OCI-LY3 (cell line): ENCODE data around the gene CABP2.
"Not testable (repeated sequence)": the region's sequence is repeated elsewhere in the genome, so short reads cannot be mapped to it uniquely, and the experiment has no call there.

Experiments used
- H2AFZ ChIP-seq: fragments of 200-600, 300-600 bp; shearing (Covaris generic); 2 replicates; pipeline ENCODE4 v1.6.0; 2014; ENCODE audit warnings: antibody characterized with exemption, low read depth, low read length
- H3K27ac ChIP-seq: fragments of 200-600, 300-600 bp; sonication (generic); 2 replicates; pipeline ENCODE4 v1.5.1; 2014; ENCODE audit warnings: mild to moderate bottlenecking, low read length, moderate library complexity, mixed read lengths
- H3K27me3 ChIP-seq: fragments of 200-600, 300-600 bp; sonication (generic); 2 replicates; pipeline ENCODE4 v1.6.1; 2014; ENCODE audit warnings: low read depth, low read length, mixed read lengths
- H3K36me3 ChIP-seq: fragments of 200-600, 300-600 bp; sonication (generic); replicated peaks from 2 replicates; pipeline ENCODE3; 2014; ENCODE audit warnings: low read depth, low read length, mixed read lengths
- H3K4me1 ChIP-seq: fragments of 300-600, 200-600 bp; sonication (generic); 2 replicates; pipeline ENCODE4 v1.6.1; 2014; ENCODE audit warnings: low read length, mixed read lengths
- H3K4me2 ChIP-seq: fragments of 200-600, 300-600 bp; sonication (generic); 2 replicates; pipeline ENCODE4 v1.6.1; 2014; ENCODE audit warnings: low read length, mixed read lengths
- H3K4me3 ChIP-seq: fragments of 300-600, 200-600 bp; sonication (generic); 2 replicates; pipeline ENCODE4 v1.5.1; 2014; ENCODE audit warnings: antibody characterized with exemption, mild to moderate bottlenecking, low read length, moderate library complexity
- H3K79me2 ChIP-seq: fragments of 300-600, 200-600 bp; shearing (Covaris generic); 2 replicates; pipeline ENCODE4 v1.6.1; 2014; ENCODE audit warnings: mild to moderate bottlenecking, low read length, mixed read lengths
- H3K9ac ChIP-seq: fragments of 300-600, 200-600 bp; shearing (Covaris generic); 2 replicates; pipeline ENCODE4 v1.6.0; 2014; ENCODE audit warnings: mild to moderate bottlenecking, low read length, moderate library complexity
- H3K9me3 ChIP-seq: fragments of 200-600, 300-600 bp; shearing (Covaris generic); 2 replicates; pipeline ENCODE4 v1.6.1; 2014; ENCODE audit warnings: low read length, mixed read lengths; ENCODE audit not compliant: insufficient read depth
- H4K20me1 ChIP-seq: fragments of 200-600, 300-600 bp; sonication (generic); 2 replicates; pipeline ENCODE4 v1.6.1; 2016; ENCODE audit warnings: low read length, mixed read lengths; ENCODE audit not compliant: insufficient read depth
- EZH2phosphoT487 ChIP-seq: fragments of 200-600 bp; shearing (Covaris generic); IDR thresholded peaks from 2 replicates; pipeline ENCODE4 v1.6.1; 2018; ENCODE audit warnings: antibody characterized with exemption, mixed run types, low read depth
- TF ChIP-seq, protein P1 (sequence below): fragments of 200-600, 300-600 bp; sonication (generic); IDR thresholded peaks from 2 replicates; pipeline ENCODE4 v1.5.1; 2014; ENCODE audit warnings: antibody characterized with exemption, low read length, low read depth

Gene CABP2

DNA sequence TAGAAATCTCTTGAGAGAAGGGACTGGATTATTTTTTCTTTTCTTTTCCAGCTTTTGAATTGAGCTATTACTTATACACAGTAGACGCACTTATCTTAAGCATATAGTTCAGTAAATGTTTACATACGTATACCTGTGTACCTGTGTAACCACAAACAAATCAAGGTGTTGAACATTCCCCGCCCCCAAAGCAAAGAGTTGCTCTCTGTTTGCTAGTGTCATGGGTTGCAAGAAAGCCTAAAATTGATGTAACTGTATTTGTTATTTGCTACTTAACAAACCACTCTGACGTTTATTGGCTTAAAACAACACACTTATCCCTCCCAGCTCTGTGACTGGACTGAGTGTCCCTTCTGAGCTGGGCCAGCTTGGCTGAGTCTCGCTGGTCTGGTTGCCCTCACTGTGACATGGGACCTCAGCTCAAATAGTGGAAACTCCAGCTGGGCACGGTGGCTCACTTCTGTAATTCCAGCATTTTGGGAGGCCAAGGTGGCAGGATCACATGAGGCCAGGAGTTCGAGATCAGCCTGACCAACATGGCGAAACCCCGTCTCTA is 25.4 kb upstream of the CABP2 start:
- TF ChIP-seq, protein P1, sequence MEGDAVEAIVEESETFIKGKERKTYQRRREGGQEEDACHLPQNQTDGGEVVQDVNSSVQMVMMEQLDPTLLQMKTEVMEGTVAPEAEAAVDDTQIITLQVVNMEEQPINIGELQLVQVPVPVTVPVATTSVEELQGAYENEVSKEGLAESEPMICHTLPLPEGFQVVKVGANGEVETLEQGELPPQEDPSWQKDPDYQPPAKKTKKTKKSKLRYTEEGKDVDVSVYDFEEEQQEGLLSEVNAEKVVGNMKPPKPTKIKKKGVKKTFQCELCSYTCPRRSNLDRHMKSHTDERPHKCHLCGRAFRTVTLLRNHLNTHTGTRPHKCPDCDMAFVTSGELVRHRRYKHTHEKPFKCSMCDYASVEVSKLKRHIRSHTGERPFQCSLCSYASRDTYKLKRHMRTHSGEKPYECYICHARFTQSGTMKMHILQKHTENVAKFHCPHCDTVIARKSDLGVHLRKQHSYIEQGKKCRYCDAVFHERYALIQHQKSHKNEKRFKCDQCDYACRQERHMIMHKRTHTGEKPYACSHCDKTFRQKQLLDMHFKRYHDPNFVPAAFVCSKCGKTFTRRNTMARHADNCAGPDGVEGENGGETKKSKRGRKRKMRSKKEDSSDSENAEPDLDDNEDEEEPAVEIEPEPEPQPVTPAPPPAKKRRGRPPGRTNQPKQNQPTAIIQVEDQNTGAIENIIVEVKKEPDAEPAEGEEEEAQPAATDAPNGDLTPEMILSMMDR: no peak
- no peak for TF ChIP-seq EZH2phosphoT487
- Histone ChIP-seq H4K20me1 (no peaks in the 10 kb centered on the region), H2AFZ (no peak overlapping the region), H3K79me2 (no peaks in the 10 kb centered on the region), H3K36me3 (no peaks in the 10 kb centered on the region), H3K4me1 (no peaks in the 10 kb centered on the region), H3K9me3 (peaks cover 12% of the 10 kb centered on the region; the same call in 1 of the 2 replicates), H3K9ac (no peak overlapping the region), H3K27me3 (peaks cover 11% of the 10 kb centered on the region), H3K4me2 (no peak overlapping the region), H3K4me3 (no peak overlapping the region), H3K27ac (no peak overlapping the region)

DNA sequence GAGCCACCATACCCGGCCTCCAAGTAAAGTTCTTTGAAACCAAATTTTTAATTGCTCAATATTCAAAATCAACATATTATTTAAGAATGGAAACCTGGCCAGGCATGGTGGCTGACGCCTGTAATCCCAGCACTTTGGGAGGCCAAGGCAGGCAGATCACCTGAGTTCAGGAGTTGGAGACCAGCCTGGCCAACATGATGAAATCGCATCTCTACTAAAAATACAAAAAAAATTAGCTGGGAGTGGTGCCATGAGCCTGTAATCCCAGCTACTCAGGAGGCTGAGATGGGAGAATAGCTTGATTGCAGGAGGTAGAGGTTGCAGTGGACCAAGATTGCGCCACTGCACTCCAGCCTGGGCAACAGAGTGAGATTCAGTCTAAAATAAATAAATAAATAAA is 24.9 kb upstream of the CABP2 start:
- H2AFZ ChIP-seq, H3K36me3 ChIP-seq, H3K79me2 ChIP-seq, H3K27ac ChIP-seq, H3K4me1 ChIP-seq, H3K9ac ChIP-seq, H3K4me3 ChIP-seq, H3K4me2 ChIP-seq, H4K20me1 ChIP-seq: not testable (repeated sequence)
- H3K9me3 ChIP-seq: peaks cover 12% of the 10 kb centered on the region; the same call in 1 of the 2 replicates
- H3K27me3 ChIP-seq: peaks cover 11% of the 10 kb centered on the region

DNA sequence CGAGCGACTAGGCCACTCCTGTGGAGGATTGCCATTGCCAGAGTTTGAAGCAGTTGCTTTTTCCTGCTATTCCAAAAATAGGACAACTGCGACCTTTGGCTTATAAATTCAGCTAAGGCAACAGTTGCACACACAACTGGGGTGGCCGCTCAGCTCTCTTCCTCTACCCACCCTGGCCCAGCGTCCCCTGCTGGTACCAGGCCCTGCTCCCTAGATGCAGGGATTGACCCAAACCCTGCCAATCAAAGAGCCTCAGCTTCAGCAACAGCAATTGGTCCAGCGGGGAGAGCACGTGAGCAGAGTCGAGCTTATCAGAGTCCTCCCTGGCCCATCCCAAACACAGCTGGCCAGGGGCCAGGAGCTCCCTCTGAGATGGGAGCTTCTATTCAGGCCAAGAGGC is 22.0 kb upstream of the CABP2 start:
- Histone ChIP-seq H3K4me2 (no peak overlapping the region), H4K20me1 (no peaks in the 10 kb centered on the region), H3K27ac (no peak overlapping the region), H3K36me3 (no peaks in the 10 kb centered on the region), H2AFZ (no peak overlapping the region), H3K79me2 (no peaks in the 10 kb centered on the region), H3K4me1 (no peaks in the 10 kb centered on the region), H3K4me3 (no peak overlapping the region), H3K9me3 (0 out of 2 replicates have a peak, but pooled peaks cover 4% of the 10 kb centered on the region), H3K9ac (no peak overlapping the region), H3K27me3 (peaks cover 11% of the 10 kb centered on the region)
- TF ChIP-seq EZH2phosphoT487: no peak
- TF ChIP-seq, protein P1: no peak

DNA sequence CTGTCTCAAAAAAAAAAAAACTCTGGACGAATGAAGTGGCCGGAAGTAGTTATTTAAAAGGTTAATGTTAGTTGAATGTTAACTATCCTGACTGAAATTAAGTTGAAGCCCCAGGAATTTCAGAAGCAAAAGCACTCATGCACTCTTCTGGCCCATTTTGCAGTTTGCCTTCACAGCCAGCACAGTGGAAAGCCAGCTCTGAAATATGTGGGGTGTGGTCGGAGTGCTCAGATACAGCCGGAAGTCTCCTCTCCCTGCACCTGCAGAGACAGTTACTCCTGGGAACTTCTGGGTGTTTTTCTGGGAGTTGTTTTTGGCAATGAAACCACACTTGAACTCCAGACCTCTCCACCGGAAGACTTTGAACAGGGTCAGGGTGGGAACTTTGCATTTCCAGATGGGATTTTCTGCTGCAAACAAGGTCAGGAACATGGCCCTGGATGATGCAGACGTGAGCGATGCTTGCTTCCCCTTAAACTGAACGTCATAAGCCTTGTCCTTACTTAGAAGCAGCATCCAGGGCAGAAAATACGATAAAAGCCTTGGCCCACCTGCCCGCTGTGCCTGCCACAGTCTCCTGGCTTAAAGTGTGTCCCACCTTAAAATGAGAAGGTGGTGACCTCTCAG is 21.5 kb upstream of the CABP2 start:
- TF ChIP-seq, protein P1: no peak
- TF ChIP-seq EZH2phosphoT487: no peak
- no peaks in the 10 kb centered on the region for H3K36me3 ChIP-seq
- H4K20me1 ChIP-seq: no peaks in the 10 kb centered on the region
- no peaks in the 10 kb centered on the region for H3K4me1 ChIP-seq
- H3K79me2 ChIP-seq: no peaks in the 10 kb centered on the region
- H3K27ac ChIP-seq: no peak overlapping the region
- H3K4me3 ChIP-seq: no peak overlapping the region
- H3K9ac ChIP-seq: no peak overlapping the region
- H3K27me3 ChIP-seq: peaks cover 9% of the 10 kb centered on the region
- H3K4me2 ChIP-seq: no peak overlapping the region
- no peak overlapping the region for H2AFZ ChIP-seq
- H3K9me3 ChIP-seq: no peaks in the 10 kb centered on the region
